Progenitor cell of endocrine pancreas (in vitro differentiated cells): ENCODE measurements around the gene ACAP1. TPM values are rescaled to one million over a fixed set of nuclear protein-coding genes. Genes with fewer than 3 reads are reported as not detected.
A peak's percentile ranks its signal among the peaks of the same experiment; 100 is the strongest.

Source experiments
- DNase-seq: peaks from one replicate; pipeline ENCODE4 v3.0.0; 2021; ENCODE audit warnings: low spot score; ENCODE audit not compliant: unreplicated experiment
- H3K27ac Mint-ChIP-seq: 2 replicates; pipeline ENCODE4 v1.8.0; 2021; ENCODE audit warnings: mild to moderate bottlenecking, moderate library complexity, mixed read lengths
- H3K27me3 Mint-ChIP-seq: 2 replicates; pipeline ENCODE4 v1.8.0; 2021; ENCODE audit warnings: mixed read lengths
- H3K36me3 Mint-ChIP-seq: 2 replicates; pipeline ENCODE4 v1.8.0; 2022; ENCODE audit warnings: mixed read lengths; ENCODE audit not compliant: insufficient read depth
- H3K4me1 Mint-ChIP-seq: 2 replicates; pipeline ENCODE4 v1.8.0; 2021; ENCODE audit warnings: low read depth, mixed read lengths
- H3K4me3 Mint-ChIP-seq: 2 replicates; pipeline ENCODE4 v1.8.0; 2021; ENCODE audit warnings: low read depth, mild to moderate bottlenecking, moderate library complexity, mixed read lengths
- H3K9me3 Mint-ChIP-seq: 2 replicates; pipeline ENCODE4 v1.8.0; 2021; ENCODE audit warnings: low read depth, mixed read lengths
- total RNA-seq: library from RNA; stranded (reverse); gene quantifications from 2 replicates; pipeline ENCODE4 v1.2.1, GENCODE V29; 2021
- TF ChIP-seq, protein P1 (sequence below): fragments of 200-600 bp; sonication (generic); IDR thresholded peaks from one replicate; pipeline ENCODE4 v1.5.0; 2021; ENCODE audit warnings: antibody characterized with exemption, mild to moderate bottlenecking; ENCODE audit not compliant: unreplicated experiment

Gene ACAP1
- total RNA-seq, 1 donor from 2014 or later = 1.0 TPM

DNA sequence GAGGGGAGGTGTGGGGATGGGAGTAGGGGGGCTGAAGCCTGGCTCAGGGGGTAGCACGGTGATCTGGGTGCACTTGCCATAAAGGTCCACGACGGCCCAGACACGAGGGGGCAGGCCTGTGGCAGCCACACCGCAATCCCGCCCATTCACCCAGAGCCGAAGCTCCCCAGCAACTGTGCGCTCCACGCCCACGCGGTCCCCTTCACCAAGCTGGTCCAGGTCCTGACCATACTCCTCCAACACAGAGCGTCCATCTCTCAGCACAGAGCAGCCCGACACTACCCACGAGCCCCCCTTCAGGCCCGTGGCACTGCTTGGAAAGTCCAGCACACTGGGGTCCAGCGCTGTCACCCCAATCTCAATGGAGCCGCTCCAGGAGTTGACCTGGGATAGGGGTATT lies 8.8 kb upstream of the ACAP1 start:
- peaks cover 4% of the 10 kb centered on the region for H3K36me3 Mint-ChIP-seq
- H3K4me3 Mint-ChIP-seq = peak overlapping the region; percentile 48
- no peaks in the 10 kb centered on the region for H3K27me3 Mint-ChIP-seq
- TF ChIP-seq, protein P1, sequence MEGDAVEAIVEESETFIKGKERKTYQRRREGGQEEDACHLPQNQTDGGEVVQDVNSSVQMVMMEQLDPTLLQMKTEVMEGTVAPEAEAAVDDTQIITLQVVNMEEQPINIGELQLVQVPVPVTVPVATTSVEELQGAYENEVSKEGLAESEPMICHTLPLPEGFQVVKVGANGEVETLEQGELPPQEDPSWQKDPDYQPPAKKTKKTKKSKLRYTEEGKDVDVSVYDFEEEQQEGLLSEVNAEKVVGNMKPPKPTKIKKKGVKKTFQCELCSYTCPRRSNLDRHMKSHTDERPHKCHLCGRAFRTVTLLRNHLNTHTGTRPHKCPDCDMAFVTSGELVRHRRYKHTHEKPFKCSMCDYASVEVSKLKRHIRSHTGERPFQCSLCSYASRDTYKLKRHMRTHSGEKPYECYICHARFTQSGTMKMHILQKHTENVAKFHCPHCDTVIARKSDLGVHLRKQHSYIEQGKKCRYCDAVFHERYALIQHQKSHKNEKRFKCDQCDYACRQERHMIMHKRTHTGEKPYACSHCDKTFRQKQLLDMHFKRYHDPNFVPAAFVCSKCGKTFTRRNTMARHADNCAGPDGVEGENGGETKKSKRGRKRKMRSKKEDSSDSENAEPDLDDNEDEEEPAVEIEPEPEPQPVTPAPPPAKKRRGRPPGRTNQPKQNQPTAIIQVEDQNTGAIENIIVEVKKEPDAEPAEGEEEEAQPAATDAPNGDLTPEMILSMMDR = no peak
- H3K4me1 Mint-ChIP-seq = peaks cover 11% of the 10 kb centered on the region
- peak overlapping the region; percentile 73 for H3K27ac Mint-ChIP-seq
- DNase-seq = no peak
- no peaks in the 10 kb centered on the region for H3K9me3 Mint-ChIP-seq

DNA sequence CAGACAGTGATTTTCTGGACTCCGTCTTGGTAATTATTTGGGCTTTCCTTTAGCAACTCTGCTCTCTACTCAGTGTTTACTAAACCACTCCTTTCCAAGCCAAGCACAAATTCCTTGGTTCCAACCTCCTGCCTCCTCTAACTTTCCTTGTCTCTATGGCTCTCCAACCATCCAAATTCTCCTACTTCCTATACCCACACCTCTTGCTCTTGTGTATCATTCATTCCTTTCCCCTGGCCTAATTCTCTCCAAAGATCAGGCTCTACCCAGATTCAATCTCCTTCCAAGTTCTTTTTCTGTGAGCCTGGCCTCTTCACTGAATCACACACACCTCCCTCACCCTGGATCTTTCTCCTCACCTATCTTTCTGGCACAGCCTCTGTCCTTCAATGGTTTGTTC lies 8.3 kb upstream of the ACAP1 start:
- Mint-ChIP-seq H3K27me3 (no peaks in the 10 kb centered on the region), H3K4me1 (peaks cover 11% of the 10 kb centered on the region), H3K9me3 (no peaks in the 10 kb centered on the region), H3K4me3 (peak overlapping the region; percentile 95), H3K36me3 (peaks cover 4% of the 10 kb centered on the region), H3K27ac (peak overlapping the region; percentile 97)
- DNase-seq = no peak
- TF ChIP-seq, protein P1 = no peak

DNA sequence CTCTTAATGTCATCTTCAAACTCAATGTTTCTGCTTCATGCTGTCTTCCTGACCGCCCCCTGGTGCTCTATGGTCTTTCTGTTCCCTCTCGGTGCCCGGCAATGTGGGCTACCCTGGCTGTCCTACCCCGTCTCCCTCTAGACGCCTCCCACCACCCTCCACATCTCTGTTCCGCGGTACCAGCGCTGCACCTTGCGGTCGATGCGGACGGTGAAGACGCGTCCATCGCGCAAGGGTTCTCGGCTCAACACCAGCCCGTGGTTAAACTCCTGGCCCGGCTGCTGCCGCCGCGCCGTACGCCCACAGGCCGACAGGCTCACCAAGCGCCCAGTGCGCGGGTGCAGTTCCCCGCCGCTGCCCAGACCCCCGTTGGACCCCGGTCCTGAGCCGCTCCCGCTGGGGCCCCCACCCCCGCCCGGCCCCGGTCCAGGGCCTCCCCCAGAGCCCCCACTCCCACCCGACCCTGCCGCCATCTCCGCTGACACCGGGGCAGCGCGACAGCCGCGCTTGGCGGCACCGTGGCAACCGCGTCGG lies 7.4 kb upstream of the ACAP1 start, which contains the start of gene NEURL4:
Gene NEURL4, minus strand, starts transcription at position 496 of the 534 bp plus-strand sequence. Its CDS starts 23 bp downstream, at position 473.
- peaks cover 11% of the 10 kb centered on the region for H3K4me1 Mint-ChIP-seq
- peak; percentile 37 for DNase-seq
- peak within 1 kb of the TSS; percentile 98 for H3K27ac Mint-ChIP-seq

DNA sequence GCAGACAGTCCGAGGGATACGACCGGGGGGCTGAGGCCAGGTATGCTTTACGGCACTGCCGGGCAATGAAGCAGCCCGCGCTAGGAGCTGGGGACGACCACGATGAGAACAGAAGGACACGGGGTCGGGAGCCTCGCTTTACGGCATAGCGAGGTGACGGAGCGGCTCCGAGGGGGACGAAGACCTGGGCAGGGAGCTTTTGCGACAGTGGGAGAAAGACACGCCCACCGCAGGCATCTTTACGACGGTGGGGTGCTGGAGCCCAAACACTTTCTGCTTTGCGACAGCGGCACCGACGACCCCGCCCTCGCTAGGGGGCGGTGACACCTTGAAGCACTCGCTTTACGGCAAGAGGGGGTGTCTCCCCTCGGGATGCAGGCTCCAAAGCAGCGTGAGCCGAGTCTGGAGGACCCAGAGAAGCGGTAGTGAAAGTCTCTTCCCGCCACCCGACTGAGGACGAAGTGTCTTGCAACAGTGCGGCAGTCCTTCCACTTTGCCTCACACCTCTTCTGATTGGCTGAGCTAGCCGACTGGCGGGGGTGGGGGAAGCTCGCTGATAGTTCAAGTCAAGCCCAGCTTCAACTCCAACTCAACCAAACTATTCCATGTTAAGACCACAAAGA lies 6.8 kb upstream of the ACAP1 start:
- no peaks in the 10 kb centered on the region for H3K36me3 Mint-ChIP-seq
- peak overlapping the region; percentile 95 for H3K4me3 Mint-ChIP-seq
- TF ChIP-seq, protein P1 = peak; percentile 16
- H3K9me3 Mint-ChIP-seq = no peaks in the 10 kb centered on the region
- DNase-seq = peak; percentile 95
- H3K27me3 Mint-ChIP-seq = no peaks in the 10 kb centered on the region
- H3K4me1 Mint-ChIP-seq = peaks cover 11% of the 10 kb centered on the region
- peak overlapping the region; percentile 98 for H3K27ac Mint-ChIP-seq

More for the DNA sequence above, 7.4 kb upstream of the ACAP1 start, which contains the start of gene NEURL4:
- peaks cover 2% of the 10 kb centered on the region for H3K36me3 Mint-ChIP-seq
- H3K27me3 Mint-ChIP-seq = no peaks in the 10 kb centered on the region
- peak within 1 kb of the TSS; percentile 95 for H3K4me3 Mint-ChIP-seq
- no peaks in the 10 kb centered on the region for H3K9me3 Mint-ChIP-seq
- TF ChIP-seq, protein P1 = peak; percentile 10

DNA sequence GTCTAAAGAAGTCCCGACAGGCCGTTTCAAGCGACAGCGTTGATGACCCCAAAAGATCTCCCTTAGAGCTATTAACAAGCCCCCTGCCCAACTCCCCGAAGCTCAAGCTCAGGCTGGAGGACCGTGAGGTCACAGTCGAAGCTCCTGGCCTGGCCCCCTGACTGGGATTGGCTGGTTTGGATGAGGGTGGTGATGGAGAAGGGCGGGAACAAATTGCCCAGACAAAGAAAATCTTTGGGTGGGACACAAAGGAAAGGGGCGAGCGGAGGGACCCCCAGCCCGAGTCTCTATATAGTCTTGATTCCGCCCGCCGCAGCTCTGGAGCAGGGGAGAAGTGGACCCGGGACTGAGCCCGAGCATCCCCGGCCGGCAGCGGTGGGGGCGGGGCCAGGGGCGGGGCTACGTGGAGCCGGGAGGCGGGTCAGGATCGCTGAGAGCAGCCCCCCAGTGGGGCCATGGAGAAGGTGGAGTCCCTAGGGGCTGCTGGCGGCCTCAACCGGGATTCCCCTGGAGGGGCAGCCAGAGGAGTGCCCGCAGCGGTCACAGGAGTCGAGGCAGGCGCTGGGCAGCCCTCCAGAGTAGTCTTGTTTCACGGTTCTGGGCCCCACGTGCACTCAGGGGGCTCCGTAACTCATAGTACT lies 6.2 kb upstream of the ACAP1 start:
- no peaks in the 10 kb centered on the region for H3K36me3 Mint-ChIP-seq
- peaks cover 11% of the 10 kb centered on the region for H3K4me1 Mint-ChIP-seq
- H3K9me3 Mint-ChIP-seq = no peaks in the 10 kb centered on the region
- DNase-seq = peak; percentile 64
- H3K27me3 Mint-ChIP-seq = no peaks in the 10 kb centered on the region
- TF ChIP-seq, protein P1 = no peak
- peak overlapping the region; percentile 98 for H3K27ac Mint-ChIP-seq
- peak overlapping the region; percentile 95 for H3K4me3 Mint-ChIP-seq
